Measurements from ENCODE around the gene CD7. TPM values are rescaled to one million over a fixed set of nuclear protein-coding genes. Genes with fewer than 3 reads are reported as not detected.

CD7 gene
- total RNA-seq, 1 donor from 2014 or later = 5.2 TPM

GRCh38 chr17:82282239-82283207 is 34.9 kb downstream of the CD7 start:
- DNase-seq (ENCODE audit: extremely low spot score in 2 of 2) = no peak
- H3K4me1 ChIP-seq = peaks cover 50% of the 10 kb centered on the region
- H3K4me3 ChIP-seq = no peak overlapping the region
- TF ChIP-seq POLR2A (IDR thresholded peaks at IDR 0.05) = no peak
- TF ChIP-seq CTCF (IDR thresholded peaks at IDR 0.05) = no peak
- no peak for TF ChIP-seq POLR2AphosphoS5 (IDR thresholded peaks at IDR 0.05; ENCODE audit: insufficient read depth in 1 of 2, low read depth in 1 of 2)
- intact Hi-C loops (cut with DNase I) = no loop called here
- H3K36me3 ChIP-seq = no peaks in the 10 kb centered on the region
- H3K27me3 ChIP-seq = no peaks in the 10 kb centered on the region
- H3K27ac ChIP-seq = peak overlapping the region; percentile 75
- H3K9me3 ChIP-seq = no peaks in the 10 kb centered on the region

GRCh38 chr17:82281502-82282238 is 35.7 kb downstream of the CD7 start:
- intact Hi-C loops (cut with DNase I) = no loop called here
- no peaks in the 10 kb centered on the region for H3K27me3 ChIP-seq
- no peaks in the 10 kb centered on the region for H3K36me3 ChIP-seq
- H3K9me3 ChIP-seq = no peaks in the 10 kb centered on the region
- no peak overlapping the region for H3K27ac ChIP-seq
- no peak overlapping the region for H3K4me3 ChIP-seq
- TF ChIP-seq POLR2A (IDR thresholded peaks at IDR 0.05) (no peak), POLR2AphosphoS5 (IDR thresholded peaks at IDR 0.05; ENCODE audit: insufficient read depth in 1 of 2, low read depth in 1 of 2) (no peak), CTCF (IDR thresholded peaks at IDR 0.05) (no peak)
- no peak for DNase-seq (ENCODE audit: extremely low spot score in 2 of 2)
- peaks cover 42% of the 10 kb centered on the region for H3K4me1 ChIP-seq

- Histone ChIP-seq H3K36me3 (no peaks in the 10 kb centered on the region), H3K4me1 (peaks cover 39% of the 10 kb centered on the region), H3K27ac (no peak overlapping the region), H3K4me3 (no peak overlapping the region), H3K9me3 (no peaks in the 10 kb centered on the region), H3K27me3 (no peaks in the 10 kb centered on the region)
- no peak for DNase-seq (ENCODE audit: extremely low spot score in 2 of 2)
- intact Hi-C loops (cut with DNase I) = no loop called here
- TF ChIP-seq POLR2A (IDR thresholded peaks at IDR 0.05) (no peak), POLR2AphosphoS5 (IDR thresholded peaks at IDR 0.05; ENCODE audit: insufficient read depth in 1 of 2, low read depth in 1 of 2) (no peak), CTCF (IDR thresholded peaks at IDR 0.05) (no peak)
These were observed 36.3 kb downstream of the CD7 start for GRCh38 chr17:82281076-82281475.

GRCh38 chr17:82280537-82280936 is 36.9 kb downstream of the CD7 start:
- Histone ChIP-seq H3K27me3 (no peaks in the 10 kb centered on the region), H3K36me3 (no peaks in the 10 kb centered on the region), H3K27ac (no peak overlapping the region), H3K4me3 (no peak overlapping the region), H3K9me3 (no peaks in the 10 kb centered on the region), H3K4me1 (peaks cover 33% of the 10 kb centered on the region)
- no peak for DNase-seq (ENCODE audit: extremely low spot score in 2 of 2)
- TF ChIP-seq CTCF (IDR thresholded peaks at IDR 0.05) = no peak
- no peak for TF ChIP-seq POLR2AphosphoS5 (IDR thresholded peaks at IDR 0.05; ENCODE audit: insufficient read depth in 1 of 2, low read depth in 1 of 2)
- TF ChIP-seq POLR2A (IDR thresholded peaks at IDR 0.05) = no peak
- intact Hi-C loops (cut with DNase I) = no loop called here

Data from vagina (tissue), 2 donors.